Central memory CD8-positive, alpha-beta T cell (primary cell): ENCODE measurements around the gene TARDBP.
A peak's percentile ranks its signal among the peaks of the same experiment; 100 is the strongest.
"Not testable (repeated sequence)": the region's sequence is repeated elsewhere in the genome, so short reads cannot be mapped to it uniquely, and the experiment has no call there.

Experiments used
- ATAC-seq: fragments of 150-1000 bp; cut with Tn5 transposase; replicated peaks from 2 replicates; pipeline ENCODE4 v1.10.0; 2022; ENCODE audit warnings: mild to moderate bottlenecking, moderate FRiP score, moderate number of reproducible peaks; ENCODE audit not compliant: poor library complexity, severe bottlenecking; ENCODE audit errors: extremely low read depth
- DNase-seq, 2 donors: peaks; one replicate each; pipeline ENCODE4 v3.0.0; 2021; ENCODE audit warnings: low spot score in 2 of 2
- H3K27ac Mint-ChIP-seq: one replicate; pipeline ENCODE4 v1.8.0; 2022; ENCODE audit warnings: low read depth, mild to moderate bottlenecking, moderate library complexity, mixed read lengths
- H3K27me3 Mint-ChIP-seq: one replicate; pipeline ENCODE4 v1.8.0; 2022; ENCODE audit warnings: mixed read lengths
- H3K36me3 Mint-ChIP-seq: one replicate; pipeline ENCODE4 v1.8.0; 2022; ENCODE audit warnings: mild to moderate bottlenecking, moderate library complexity, mixed read lengths; ENCODE audit not compliant: insufficient read depth
- H3K4me1 Mint-ChIP-seq: one replicate; pipeline ENCODE4 v1.8.0; 2022; ENCODE audit warnings: mixed read lengths
- H3K4me3 Mint-ChIP-seq: one replicate; pipeline ENCODE4 v1.8.0; 2022; ENCODE audit warnings: mild to moderate bottlenecking, moderate library complexity, mixed read lengths
- H3K9me3 Mint-ChIP-seq: one replicate; pipeline ENCODE4 v1.8.0; 2022; ENCODE audit warnings: mixed read lengths

The TARDBP gene

DNA sequence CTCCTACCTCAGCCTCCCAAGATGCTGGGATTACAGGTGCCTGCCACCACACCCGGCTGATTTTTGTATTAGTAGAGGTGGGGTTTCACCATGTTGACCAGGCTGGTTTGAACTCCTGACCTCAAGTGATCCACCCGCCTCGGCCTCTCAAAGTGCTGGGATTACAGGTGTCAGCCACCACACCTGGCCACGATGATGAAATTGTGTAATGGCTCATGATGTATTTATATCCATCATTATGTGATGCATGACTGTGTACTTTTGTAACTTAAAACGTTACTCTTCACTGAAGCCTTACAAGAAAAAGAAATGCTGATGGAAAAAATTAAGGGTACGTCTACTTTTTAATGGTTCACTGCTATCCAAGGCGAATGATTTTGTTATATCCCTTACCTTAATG is 7.5 kb downstream of the TARDBP start:
- H3K27ac Mint-ChIP-seq: no peak overlapping the region
- no peaks in the 10 kb centered on the region for H3K27me3 Mint-ChIP-seq

DNA sequence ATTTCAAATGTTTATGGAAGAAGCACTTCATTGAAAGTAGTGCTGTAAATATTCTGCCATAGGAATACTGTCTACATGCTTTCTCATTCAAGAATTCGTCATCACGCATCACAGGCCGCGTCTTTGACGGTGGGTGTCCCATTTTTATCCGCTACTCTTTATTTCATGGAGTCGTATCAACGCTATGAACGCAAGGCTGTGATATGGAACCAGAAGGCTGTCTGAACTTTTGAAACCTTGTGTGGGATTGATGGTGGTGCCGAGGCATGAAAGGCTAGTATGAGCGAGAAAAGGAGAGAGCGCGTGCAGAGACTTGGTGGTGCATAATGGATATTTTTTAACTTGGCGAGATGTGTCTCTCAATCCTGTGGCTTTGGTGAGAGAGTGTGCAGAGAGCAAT is 10.7 kb downstream of the TARDBP start:
- Mint-ChIP-seq H3K4me3 (no peak overlapping the region), H3K27me3 (no peaks in the 10 kb centered on the region), H3K27ac (no peak overlapping the region), H3K9me3 (no peaks in the 10 kb centered on the region), H3K4me1 (peaks cover 37% of the 10 kb centered on the region), H3K36me3 (peaks cover 87% of the 10 kb centered on the region)
- no peak for ATAC-seq
- no peak for DNase-seq

More for the DNA sequence above, 7.5 kb downstream of the TARDBP start:
- Mint-ChIP-seq H3K36me3 (peaks cover 93% of the 10 kb centered on the region), H3K4me3 (no peak overlapping the region), H3K4me1 (peaks cover 40% of the 10 kb centered on the region), H3K9me3 (no peaks in the 10 kb centered on the region)
- ATAC-seq (no peak), DNase-seq (no peak)

DNA sequence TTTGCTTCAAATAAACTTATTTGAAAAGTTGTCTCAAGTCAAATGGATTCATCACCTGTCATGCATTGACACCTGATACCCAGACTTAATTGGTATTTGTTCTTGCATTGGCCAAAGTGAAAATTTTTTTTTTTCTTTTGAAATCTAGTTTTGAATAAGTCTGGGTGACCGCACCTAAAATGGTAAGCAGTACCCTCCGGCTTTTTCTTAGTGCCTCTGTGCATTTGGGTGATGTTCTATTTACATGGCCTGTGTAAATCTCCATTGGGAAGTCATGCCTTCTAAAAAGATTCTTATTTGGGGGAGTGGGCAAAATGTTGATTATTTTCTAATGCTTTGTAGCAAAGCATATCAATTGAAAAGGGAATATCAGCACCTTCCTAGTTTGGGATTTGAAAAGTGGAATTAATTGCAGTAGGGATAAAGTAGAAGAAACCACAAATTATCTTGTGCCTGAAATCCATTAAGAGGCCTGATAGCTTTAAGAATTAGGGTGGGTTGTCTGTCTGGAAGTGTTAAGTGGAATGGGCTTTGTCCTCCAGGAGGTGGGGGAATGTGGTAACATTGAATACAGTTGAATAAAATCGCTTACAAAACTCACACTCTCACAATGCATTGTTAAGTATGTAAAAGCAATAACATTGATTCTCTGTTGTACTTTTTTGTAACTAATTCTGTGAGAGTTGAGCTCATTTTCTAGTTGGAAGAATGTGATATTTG is 11.9 kb downstream of the TARDBP start:
- no peak for ATAC-seq
- H3K27ac Mint-ChIP-seq: peak overlapping the region; percentile 74
- no peaks in the 10 kb centered on the region for H3K27me3 Mint-ChIP-seq

DNA sequence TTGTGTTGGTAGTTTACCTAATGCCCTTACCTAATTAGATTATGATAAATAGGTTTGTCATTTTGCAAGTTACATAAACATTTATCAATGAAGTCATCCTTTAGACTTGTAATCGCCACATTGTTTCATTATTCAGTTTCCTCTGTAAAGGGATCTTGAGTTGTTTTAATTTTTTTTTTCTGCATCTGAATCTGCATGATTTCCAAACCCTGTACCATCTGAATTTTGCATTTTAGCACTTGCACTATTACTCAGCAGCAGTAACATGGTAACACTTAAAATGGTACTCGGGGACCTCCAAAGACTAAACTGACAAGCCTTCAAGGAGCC is 12.4 kb downstream of the TARDBP start:
- H3K4me3 Mint-ChIP-seq: no peak overlapping the region
- ATAC-seq: no peak
- H3K27ac Mint-ChIP-seq: no peak overlapping the region
- peaks cover 78% of the 10 kb centered on the region for H3K36me3 Mint-ChIP-seq
- DNase-seq: no peak
- H3K9me3 Mint-ChIP-seq: no peaks in the 10 kb centered on the region
- no peaks in the 10 kb centered on the region for H3K27me3 Mint-ChIP-seq
- H3K4me1 Mint-ChIP-seq: peaks cover 30% of the 10 kb centered on the region

More for the DNA sequence above, 11.9 kb downstream of the TARDBP start:
- Mint-ChIP-seq H3K36me3 (peaks cover 82% of the 10 kb centered on the region), H3K9me3 (no peaks in the 10 kb centered on the region), H3K4me3 (no peak overlapping the region), H3K4me1 (peaks cover 30% of the 10 kb centered on the region)
- no peak for DNase-seq

DNA sequence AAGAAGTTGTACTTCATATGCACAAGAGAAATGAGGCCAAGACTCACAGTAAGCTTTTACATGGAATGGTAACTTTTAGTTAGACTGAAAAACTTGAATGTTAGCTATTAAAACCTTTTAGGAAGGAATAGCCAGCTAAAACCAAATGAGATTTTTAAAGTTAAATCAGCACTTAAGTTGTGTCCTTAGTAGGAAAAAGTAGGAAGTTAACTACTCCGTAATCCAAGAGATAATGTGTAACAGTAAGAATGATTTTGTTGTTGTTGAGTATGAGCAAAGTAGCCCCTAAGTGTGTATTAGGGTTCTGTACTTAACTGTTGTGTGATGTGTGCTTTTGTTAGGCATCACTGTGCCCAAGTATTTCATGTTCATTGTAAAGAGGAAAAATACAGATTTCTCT is 13.2 kb downstream of the TARDBP start:
- Mint-ChIP-seq H3K4me1 (peaks cover 30% of the 10 kb centered on the region), H3K9me3 (no peaks in the 10 kb centered on the region), H3K27ac (no peak overlapping the region), H3K27me3 (no peaks in the 10 kb centered on the region), H3K36me3 (peaks cover 74% of the 10 kb centered on the region), H3K4me3 (no peak overlapping the region)
- DNase-seq (no peak), ATAC-seq (no peak)

DNA sequence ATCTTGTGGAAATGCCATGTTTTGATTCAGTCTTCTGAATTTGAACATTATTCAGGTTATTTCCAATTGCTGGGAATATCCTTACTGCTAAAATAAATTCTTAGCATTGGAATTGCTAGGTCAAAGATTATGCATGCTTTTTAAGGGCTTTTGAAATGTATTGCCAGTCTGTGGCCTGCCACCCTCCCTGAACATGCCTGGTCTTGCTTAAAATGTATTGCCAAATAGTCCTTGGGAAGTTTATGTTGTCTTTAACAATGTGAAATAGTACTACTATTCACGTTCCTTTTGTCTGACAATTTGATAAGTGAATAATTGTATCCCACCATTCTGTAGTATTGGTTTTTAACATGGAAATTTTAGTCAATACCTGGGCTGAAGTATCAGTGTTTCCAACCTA is 13.6 kb downstream of the TARDBP start:
- Mint-ChIP-seq H3K36me3 (peaks cover 71% of the 10 kb centered on the region), H3K9me3 (no peaks in the 10 kb centered on the region), H3K27ac (no peak overlapping the region), H3K4me3 (no peak overlapping the region), H3K27me3 (no peaks in the 10 kb centered on the region), H3K4me1 (peaks cover 30% of the 10 kb centered on the region)
- DNase-seq (no peak), ATAC-seq (no peak)

DNA sequence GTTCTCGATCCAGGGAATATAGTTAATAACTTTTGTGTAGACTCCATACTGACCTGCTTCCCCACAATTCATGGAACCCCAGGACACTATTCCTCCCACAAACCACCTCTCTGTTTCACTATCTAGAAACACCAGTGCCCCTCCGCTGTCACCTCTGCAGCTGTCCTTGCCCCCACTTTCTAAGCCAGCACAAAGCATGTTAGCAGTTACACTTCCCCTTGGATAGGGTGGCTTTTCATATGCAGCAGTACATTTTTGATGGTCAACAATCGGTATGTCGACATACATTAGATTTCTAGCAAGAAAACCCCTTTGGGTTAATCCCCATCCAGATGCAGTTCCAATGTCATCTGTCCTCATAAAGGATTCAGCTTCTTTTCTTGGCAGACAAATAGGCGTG is 14.4 kb downstream of the TARDBP start:
- no peaks in the 10 kb centered on the region for H3K27me3 Mint-ChIP-seq
- peaks cover 65% of the 10 kb centered on the region for H3K36me3 Mint-ChIP-seq
- no peak overlapping the region for H3K4me3 Mint-ChIP-seq
- no peak overlapping the region for H3K27ac Mint-ChIP-seq
- DNase-seq: no peak
- peaks cover 28% of the 10 kb centered on the region for H3K4me1 Mint-ChIP-seq
- no peaks in the 10 kb centered on the region for H3K9me3 Mint-ChIP-seq
- ATAC-seq: no peak

DNA sequence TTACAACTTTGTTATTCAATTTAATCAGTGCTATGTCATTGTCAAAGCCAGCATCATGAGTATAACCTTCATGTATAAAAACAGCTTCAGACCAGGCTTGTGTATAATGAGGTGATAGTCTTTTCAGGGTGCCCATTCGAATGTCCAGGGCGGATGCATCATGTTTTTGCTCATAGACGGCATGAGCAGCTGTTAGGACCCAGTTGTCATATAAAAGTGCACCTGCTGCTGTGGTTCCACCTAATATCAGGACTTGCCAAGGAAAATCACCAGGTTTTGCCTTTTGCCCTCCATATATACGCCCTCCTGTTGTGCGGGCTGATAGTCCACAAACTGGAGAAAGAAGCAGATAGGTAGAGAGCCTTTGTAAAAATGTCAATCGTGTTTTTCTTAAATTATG is 14.9 kb downstream of the TARDBP start:
- peaks cover 23% of the 10 kb centered on the region for H3K4me1 Mint-ChIP-seq
- H3K36me3 Mint-ChIP-seq: peaks cover 61% of the 10 kb centered on the region
- H3K9me3 Mint-ChIP-seq: no peaks in the 10 kb centered on the region
- ATAC-seq (no peak), DNase-seq (no peak)
- no peak overlapping the region for H3K4me3 Mint-ChIP-seq
- no peak overlapping the region for H3K27ac Mint-ChIP-seq
- H3K27me3 Mint-ChIP-seq: no peaks in the 10 kb centered on the region

DNA sequence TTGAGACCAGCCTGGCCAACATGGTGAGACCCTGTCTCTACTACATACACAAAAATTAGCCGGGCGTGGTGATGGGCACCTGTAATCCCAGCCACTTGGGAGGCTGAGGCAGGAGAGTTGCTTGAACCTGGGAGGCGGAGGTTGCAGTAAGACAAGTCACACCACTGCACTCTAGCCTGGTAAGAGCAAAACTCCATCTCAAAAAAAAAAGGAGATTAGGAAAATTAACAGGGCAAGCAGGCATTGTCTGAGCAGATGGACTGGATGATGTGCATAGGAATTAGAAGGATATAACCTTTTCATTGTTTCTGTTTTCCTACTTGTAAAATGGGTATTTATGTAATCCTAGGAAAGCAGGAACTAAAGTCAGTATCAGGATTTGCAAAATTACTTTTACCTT is 15.6 kb downstream of the TARDBP start:
- H3K4me3 Mint-ChIP-seq: no peak overlapping the region
- ATAC-seq (no peak), DNase-seq (no peak)
- H3K9me3 Mint-ChIP-seq: no peaks in the 10 kb centered on the region
- no peaks in the 10 kb centered on the region for H3K27me3 Mint-ChIP-seq
- H3K4me1 Mint-ChIP-seq: peaks cover 20% of the 10 kb centered on the region
- no peak overlapping the region for H3K27ac Mint-ChIP-seq
- H3K36me3 Mint-ChIP-seq: peaks cover 54% of the 10 kb centered on the region

DNA sequence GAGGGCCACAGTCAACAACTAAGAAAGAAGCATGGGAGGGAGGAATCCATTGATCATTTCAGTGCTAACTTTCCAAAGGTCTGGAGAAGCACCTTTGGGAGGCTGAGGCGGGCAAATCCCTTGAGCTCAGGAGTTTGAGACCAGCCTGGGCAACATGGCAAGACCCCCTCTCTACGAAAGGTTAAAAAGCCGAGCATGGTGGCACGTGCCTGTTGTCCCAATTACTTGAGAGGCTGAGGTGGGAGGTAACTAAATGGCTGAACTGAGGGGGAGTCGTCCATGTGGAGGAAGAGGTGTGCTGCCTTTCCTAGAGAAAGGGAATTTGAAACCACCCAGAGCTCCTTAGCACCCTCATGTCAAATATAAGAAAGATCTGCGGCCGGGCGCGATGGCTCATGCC is 18.4 kb downstream of the TARDBP start:
- H3K4me1 Mint-ChIP-seq: peaks cover 6% of the 10 kb centered on the region
- H3K27ac Mint-ChIP-seq: no peak overlapping the region
- no peak for ATAC-seq

DNA sequence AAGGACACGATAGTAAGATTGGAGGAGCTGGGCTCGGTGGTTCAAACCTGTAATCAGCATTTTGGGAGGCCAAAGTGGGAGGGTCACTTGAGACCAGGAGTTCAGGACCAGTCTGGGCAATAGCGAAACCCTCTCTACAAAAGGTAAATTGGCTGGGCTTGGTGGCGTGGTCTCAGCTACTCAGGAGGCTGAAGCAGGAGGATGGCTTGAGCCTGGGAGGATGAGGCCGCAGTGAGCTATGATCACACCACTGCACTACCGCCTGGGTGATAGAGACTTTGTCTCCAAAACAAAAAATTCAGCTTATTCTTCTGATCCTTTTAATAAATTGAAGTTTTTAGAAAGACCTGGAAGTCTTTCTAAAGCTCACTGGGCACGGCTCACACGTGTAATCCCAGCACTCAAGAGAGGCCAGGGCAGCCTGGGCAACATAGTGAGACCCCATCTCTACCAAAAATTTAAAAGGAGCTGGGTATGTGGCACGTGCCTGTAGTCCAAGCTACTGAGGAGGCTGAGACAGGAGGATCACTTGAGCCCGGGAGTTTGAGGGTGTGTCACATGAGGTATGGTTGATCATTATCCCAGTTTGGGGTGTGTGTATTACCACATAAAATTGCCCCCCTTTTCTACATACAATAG is 19.3 kb downstream of the TARDBP start:
- no peaks in the 10 kb centered on the region for H3K27me3 Mint-ChIP-seq
- H3K36me3 Mint-ChIP-seq: peaks cover 23% of the 10 kb centered on the region
- no peak overlapping the region for H3K27ac Mint-ChIP-seq
- H3K4me3 Mint-ChIP-seq: no peak overlapping the region
- DNase-seq: no peak
- peaks cover 5% of the 10 kb centered on the region for H3K4me1 Mint-ChIP-seq
- no peaks in the 10 kb centered on the region for H3K9me3 Mint-ChIP-seq
- no peak for ATAC-seq

More for the DNA sequence above, 18.4 kb downstream of the TARDBP start:
- Mint-ChIP-seq H3K27me3 (no peaks in the 10 kb centered on the region), H3K4me3 (no peak overlapping the region), H3K9me3 (no peaks in the 10 kb centered on the region), H3K36me3 (peaks cover 30% of the 10 kb centered on the region)
- DNase-seq: no peak

DNA sequence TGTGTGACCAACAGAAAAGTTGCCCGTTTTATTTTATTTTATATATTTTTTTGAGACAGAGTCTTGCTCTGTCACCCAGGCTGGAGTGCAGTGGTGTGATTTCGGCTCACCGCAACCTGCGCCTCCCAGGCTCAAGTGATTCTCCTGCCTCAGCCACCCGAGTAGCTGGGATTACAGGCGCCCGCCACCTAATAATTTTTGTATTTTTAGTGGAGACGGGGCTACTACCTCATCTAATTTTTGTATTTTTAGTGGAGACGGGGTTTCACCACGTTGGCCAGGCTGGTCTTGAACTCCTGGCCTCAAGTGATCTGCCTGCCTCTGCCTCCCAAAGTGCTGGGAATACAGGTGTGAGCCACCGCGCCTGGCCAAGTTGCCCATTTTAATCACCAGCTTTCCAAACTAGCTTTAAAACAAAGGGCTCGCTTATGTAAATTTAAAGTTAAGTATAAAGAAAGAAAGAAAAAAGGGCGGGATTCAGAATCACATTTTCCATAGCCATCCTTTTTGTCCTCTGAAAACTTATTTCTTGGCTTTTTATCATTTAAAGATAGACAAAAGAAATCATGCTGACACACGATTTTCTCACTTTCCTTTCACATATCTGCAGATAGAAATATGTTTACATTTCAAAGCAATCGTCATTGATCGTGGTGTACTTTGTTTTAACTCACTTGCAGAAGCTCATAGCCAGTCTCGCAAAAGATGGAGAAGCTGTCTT is 24.7 kb downstream of the TARDBP start:
- H3K9me3 Mint-ChIP-seq, H3K36me3 Mint-ChIP-seq, H3K4me1 Mint-ChIP-seq, DNase-seq, H3K4me3 Mint-ChIP-seq, ATAC-seq, H3K27ac Mint-ChIP-seq, H3K27me3 Mint-ChIP-seq: not testable (repeated sequence)

DNA sequence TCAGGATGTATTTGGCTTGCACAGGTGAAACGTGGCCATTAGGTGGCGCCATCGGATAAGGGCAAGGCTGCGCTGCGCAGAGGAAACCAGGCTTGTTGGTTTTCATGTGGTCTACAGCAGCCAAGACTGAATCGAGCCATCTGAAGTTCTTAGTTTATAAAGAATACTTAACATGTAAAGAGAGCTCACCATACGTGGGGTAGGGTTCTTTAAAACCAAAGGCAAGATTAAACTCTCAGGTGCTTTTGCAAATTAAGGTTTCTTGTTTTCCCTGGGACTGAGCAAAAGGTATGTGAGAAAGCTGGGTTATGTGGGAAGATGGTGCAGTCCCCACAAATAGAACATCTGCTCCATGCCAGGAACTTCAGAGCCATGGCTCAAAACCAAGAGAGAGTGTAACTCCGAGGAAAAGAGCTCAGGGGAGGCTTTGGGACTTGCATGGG is 25.3 kb downstream of the TARDBP start:
- Mint-ChIP-seq H3K27me3 (no peaks in the 10 kb centered on the region), H3K4me3 (no peak overlapping the region), H3K27ac (no peak overlapping the region), H3K9me3 (no peaks in the 10 kb centered on the region), H3K36me3 (no peaks in the 10 kb centered on the region), H3K4me1 (no peaks in the 10 kb centered on the region)
- ATAC-seq (peak; percentile 91), DNase-seq (peak; percentile 84 to 87)
